ENCODE results near the gene CEP76. TPM values are rescaled to one million over a fixed set of nuclear protein-coding genes. Genes with fewer than 3 reads are reported as not detected.

CEP76 gene
- polyA plus RNA-seq, 1 experiment: 4.0 TPM

GRCh38 chr18:12656605-12656937, 46.0 kb downstream of the CEP76 start:
- ChIA-PET CTCF (no interaction called here), POLR2A (no interaction called here)
- no peak for DNase-seq (ENCODE audit: low read depth)
- Histone ChIP-seq H3K36me3 (ENCODE audit: control insufficient read depth, insufficient read depth, low read length) (no peaks in the 10 kb centered on the region), H3K27me3 (ENCODE audit: control insufficient read depth, insufficient read depth, low read length) (no peaks in the 10 kb centered on the region), H3K4me3 (ENCODE audit: low read depth, low read length) (peak overlapping the region; percentile 74)
- no peak for TF ChIP-seq CTCF (IDR thresholded peaks at IDR 0.05; ENCODE audit: insufficient read depth, low read depth, low read length)

GRCh38 chr18:12654971-12655370, 47.6 kb downstream of the CEP76 start:
- H3K4me3 ChIP-seq (ENCODE audit: low read depth, low read length): no peak overlapping the region
- POLR2A ChIA-PET: no interaction called here
- no peak for TF ChIP-seq CTCF (IDR thresholded peaks at IDR 0.05; ENCODE audit: insufficient read depth, low read depth, low read length)
- CTCF ChIA-PET: interaction anchor here (0.9 kb wide), 1 partner anchor 264 kb away, joined by 3 read pairs; no protein-coding TSS in a partner anchor
- no peaks in the 10 kb centered on the region for H3K27me3 ChIP-seq (ENCODE audit: control insufficient read depth, insufficient read depth, low read length)
- no peaks in the 10 kb centered on the region for H3K36me3 ChIP-seq (ENCODE audit: control insufficient read depth, insufficient read depth, low read length)
- no peak for DNase-seq (ENCODE audit: low read depth)

- DNase-seq (ENCODE audit: low read depth): no peak
- POLR2A ChIA-PET: no interaction called here
- no peak overlapping the region for H3K4me3 ChIP-seq (ENCODE audit: low read depth, low read length)
- CTCF ChIA-PET: no interaction called here
- no peak for TF ChIP-seq CTCF (IDR thresholded peaks at IDR 0.05; ENCODE audit: insufficient read depth, low read depth, low read length)
- H3K27me3 ChIP-seq (ENCODE audit: control insufficient read depth, insufficient read depth, low read length): no peaks in the 10 kb centered on the region
- H3K36me3 ChIP-seq (ENCODE audit: control insufficient read depth, insufficient read depth, low read length): 0 out of 2 replicates have a peak, but pooled peaks cover 1% of the 10 kb centered on the region
Observed at GRCh38 chr18:12652861-12653401, 49.6 kb downstream of the CEP76 start.

GRCh38 chr18:12651651-12652050, 50.9 kb downstream of the CEP76 start:
- Histone ChIP-seq H3K4me3 (ENCODE audit: low read depth, low read length) (no peak overlapping the region), H3K27me3 (ENCODE audit: control insufficient read depth, insufficient read depth, low read length) (no peaks in the 10 kb centered on the region), H3K36me3 (ENCODE audit: control insufficient read depth, insufficient read depth, low read length) (0 out of 2 replicates have a peak, but pooled peaks cover 1% of the 10 kb centered on the region)
- POLR2A ChIA-PET: no interaction called here
- CTCF ChIA-PET: interaction anchor here (1.3 kb wide), 1 partner anchor 7 kb away, joined by 4 read pairs; no protein-coding TSS in a partner anchor
- no peak for TF ChIP-seq CTCF (IDR thresholded peaks at IDR 0.05; ENCODE audit: insufficient read depth, low read depth, low read length)
- DNase-seq (ENCODE audit: low read depth): no peak

- ChIA-PET CTCF (interaction anchor here (0.5 to 0.6 kb wide), 2 partner anchors 23 to 79 kb away, joined by 3 to 4 read pairs; no protein-coding TSS in a partner anchor), POLR2A (no interaction called here)
- Histone ChIP-seq H3K36me3 (ENCODE audit: control insufficient read depth, insufficient read depth, low read length) (0 out of 2 replicates have a peak, but pooled peaks cover 1% of the 10 kb centered on the region), H3K4me3 (ENCODE audit: low read depth, low read length) (no peak overlapping the region), H3K27me3 (ENCODE audit: control insufficient read depth, insufficient read depth, low read length) (no peaks in the 10 kb centered on the region)
- no peak for DNase-seq (ENCODE audit: low read depth)
- TF ChIP-seq CTCF (IDR thresholded peaks at IDR 0.05; ENCODE audit: insufficient read depth, low read depth, low read length): no peak
Observed at GRCh38 chr18:12647773-12648172, 54.8 kb downstream of the CEP76 start.

All from BJ (cell line).